Tibial nerve (tissue), 4 donors: ENCODE results near the gene GPR55.

Source experiments
- EP300 ChIP-seq, 2 donors: sonication (generic); formaldehyde crosslinking; IDR thresholded peaks; one replicate each; pipeline ENCODE4 v1.6.1; 2017; ENCODE audit warnings: antibody characterized with exemption in 2 of 2, mild to moderate bottlenecking in 1 of 2
- POLR2A ChIP-seq, 2 donors: fragments of 450-650 bp; IDR thresholded peaks; one replicate each; pipeline ENCODE4 v1.6.1; 2017; ENCODE audit warnings: antibody characterized with exemption in 2 of 2, mild to moderate bottlenecking in 2 of 2, moderate library complexity in 2 of 2
- TF ChIP-seq, protein P1 (sequence below), 5 experiments: fragments of 200-600 bp in 3 of 5; fragments of 450-650 bp in 2 of 5; sonication (generic) in 3 of 5; IDR thresholded peaks; one replicate each; pipeline ENCODE4 v1.5.1; 2016 to 2019; ENCODE audit warnings: antibody characterized with exemption in 5 of 5, mild to moderate bottlenecking in 3 of 5, moderate library complexity in 2 of 5

GRCh38 chr2:230905448-230906421 lies 19.3 kb downstream of the GPR55 start:
- TF ChIP-seq, protein P1, sequence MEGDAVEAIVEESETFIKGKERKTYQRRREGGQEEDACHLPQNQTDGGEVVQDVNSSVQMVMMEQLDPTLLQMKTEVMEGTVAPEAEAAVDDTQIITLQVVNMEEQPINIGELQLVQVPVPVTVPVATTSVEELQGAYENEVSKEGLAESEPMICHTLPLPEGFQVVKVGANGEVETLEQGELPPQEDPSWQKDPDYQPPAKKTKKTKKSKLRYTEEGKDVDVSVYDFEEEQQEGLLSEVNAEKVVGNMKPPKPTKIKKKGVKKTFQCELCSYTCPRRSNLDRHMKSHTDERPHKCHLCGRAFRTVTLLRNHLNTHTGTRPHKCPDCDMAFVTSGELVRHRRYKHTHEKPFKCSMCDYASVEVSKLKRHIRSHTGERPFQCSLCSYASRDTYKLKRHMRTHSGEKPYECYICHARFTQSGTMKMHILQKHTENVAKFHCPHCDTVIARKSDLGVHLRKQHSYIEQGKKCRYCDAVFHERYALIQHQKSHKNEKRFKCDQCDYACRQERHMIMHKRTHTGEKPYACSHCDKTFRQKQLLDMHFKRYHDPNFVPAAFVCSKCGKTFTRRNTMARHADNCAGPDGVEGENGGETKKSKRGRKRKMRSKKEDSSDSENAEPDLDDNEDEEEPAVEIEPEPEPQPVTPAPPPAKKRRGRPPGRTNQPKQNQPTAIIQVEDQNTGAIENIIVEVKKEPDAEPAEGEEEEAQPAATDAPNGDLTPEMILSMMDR (IDR thresholded peaks at IDR 0.05): no peak
- no peak for TF ChIP-seq EP300 (IDR thresholded peaks at IDR 0.05)
- no peak for TF ChIP-seq POLR2A (IDR thresholded peaks at IDR 0.05)
